Stimulated activated CD4-positive, alpha-beta T cell treated with anti-CD3 and anti-CD28 coated beads, Interleukin-4, amount 100 ng/mL, for 1 hour (primary cell): Measurements from ENCODE around the gene POLR3C.
"Not testable (repeated sequence)": the region's sequence is repeated elsewhere in the genome, so short reads cannot be mapped to it uniquely, and the experiment has no call there.

Source experiments
- DNase-seq: peaks from one replicate; pipeline ENCODE4 v3.0.0-alpha.2; 2020

Gene POLR3C

GRCh38 chr1:145823565-145824498 lies at the start of gene POLR3C, which contains the start of gene RNF115:
Gene POLR3C, plus strand, starts transcription at chr1:145824200. Its CDS starts 1,577 bp downstream, at chr1:145825777.
Gene RNF115, minus strand, starts transcription at chr1:145824095. Its CDS starts 222 bp downstream, at chr1:145823873.
- peak; percentile 85 for DNase-seq

- no peak for DNase-seq
Observed at GRCh38 chr1:145777357-145778145, 46.4 kb upstream of the POLR3C start.

- DNase-seq = no peak
Observed at GRCh38 chr1:145778146-145778540, 45.9 kb upstream of the POLR3C start.

- no peak for DNase-seq
Observed at GRCh38 chr1:145782272-145783099, 41.5 kb upstream of the POLR3C start.

- DNase-seq = no peak
Observed at GRCh38 chr1:145784409-145784808, 39.6 kb upstream of the POLR3C start.

GRCh38 chr1:145785547-145785946 lies 38.5 kb upstream of the POLR3C start:
- DNase-seq = no peak

- no peak for DNase-seq
Observed at GRCh38 chr1:145786271-145786670, 37.7 kb upstream of the POLR3C start.

GRCh38 chr1:145788580-145788979 lies 35.4 kb upstream of the POLR3C start:
- DNase-seq = no peak

- DNase-seq = not testable (repeated sequence)
Observed at GRCh38 chr1:145791860-145792259, 32.1 kb upstream of the POLR3C start.

- DNase-seq = no peak
Observed at GRCh38 chr1:145792484-145792883, 31.5 kb upstream of the POLR3C start.

GRCh38 chr1:145795257-145795881 lies 28.6 kb upstream of the POLR3C start:
- DNase-seq = no peak

- DNase-seq = no peak
Observed at GRCh38 chr1:145796753-145797152, 27.2 kb upstream of the POLR3C start.

GRCh38 chr1:145799806-145800205 lies 24.2 kb upstream of the POLR3C start:
- DNase-seq = no peak

GRCh38 chr1:145804235-145805045 lies 19.6 kb upstream of the POLR3C start:
- no peak for DNase-seq

GRCh38 chr1:145805057-145805456 lies 18.9 kb upstream of the POLR3C start:
- DNase-seq = no peak

GRCh38 chr1:145806408-145806807 lies 17.6 kb upstream of the POLR3C start:
- no peak for DNase-seq

GRCh38 chr1:145806844-145807243 lies 17.2 kb upstream of the POLR3C start:
- no peak for DNase-seq

- not testable (repeated sequence) for DNase-seq
Observed at GRCh38 chr1:145812977-145813810, 10.8 kb upstream of the POLR3C start.

- not testable (repeated sequence) for DNase-seq
Observed at GRCh38 chr1:145818095-145818494, 5.9 kb upstream of the POLR3C start.

GRCh38 chr1:145822779-145823331 lies 1.1 kb upstream of the POLR3C start:
- not testable (repeated sequence) for DNase-seq
